CD14-positive monocyte (primary cell): ENCODE data around the gene CRYBG1. TPM values are rescaled to one million over a fixed set of nuclear protein-coding genes. Genes with fewer than 3 reads are reported as not detected.

Experiments
- DNase-seq, 3 donors: peaks; one replicate each; pipeline ENCODE4 v3.0.0-alpha.2; 2011 to 2022
- H2AFZ ChIP-seq: 2 replicates; pipeline ENCODE4 v1.6.0; 2012; ENCODE audit warnings: mild to moderate bottlenecking, low read depth, low read length, inconsistent platforms; ENCODE audit not compliant: insufficient read depth, poor library complexity, severe bottlenecking
- H3K27ac ChIP-seq, 2 donors: 1 replicate in 1 of 2; 2 replicates in 1 of 2; pipeline ENCODE4 v1.5.1; 2012 to 2013; ENCODE audit warnings: low read length in 2 of 2, control low read depth in 1 of 2, inconsistent platforms in 1 of 2, low read depth in 1 of 2, mild to moderate bottlenecking in 1 of 2
- H3K27me3 ChIP-seq, 2 donors: one replicate each; pipeline versions ENCODE4 v1.6.0 to v1.6.1; 2011 to 2013; ENCODE audit warnings: low read length in 2 of 2; ENCODE audit not compliant: control insufficient read depth in 2 of 2, insufficient read depth in 2 of 2
- H3K36me3 ChIP-seq, 2 donors: replicated peaks in 1 of 2; 1 replicate in 1 of 2; 2 replicates in 1 of 2; pipeline versions ENCODE4 v1.5.1 to v1.6.1; 2012 to 2013; ENCODE audit warnings: low read length in 2 of 2, control low read depth in 1 of 2, inconsistent platforms in 1 of 2, mild to moderate bottlenecking in 1 of 2; ENCODE audit not compliant: insufficient read depth in 2 of 2, control insufficient read depth in 1 of 2
- H3K4me1 ChIP-seq, 2 donors: 1 replicate in 1 of 2; 2 replicates in 1 of 2; pipeline versions ENCODE4 v1.5.1 to v1.6.1; 2012 to 2013; ENCODE audit warnings: low read length in 2 of 2, control low read depth in 1 of 2, inconsistent platforms in 1 of 2, mild to moderate bottlenecking in 1 of 2, moderate library complexity in 1 of 2; ENCODE audit not compliant: insufficient read depth in 2 of 2, control insufficient read depth in 1 of 2
- H3K4me2 ChIP-seq: replicated peaks from 2 replicates; pipeline ENCODE3; 2012; ENCODE audit warnings: low read length, moderate library complexity, mild to moderate bottlenecking; ENCODE audit not compliant: poor library complexity, severe bottlenecking; ENCODE audit errors: extremely low read depth
- H3K4me3 ChIP-seq, 3 experiments: fragments of 200-600 bp in 1 of 3; sonication (generic) in 1 of 3; replicated peaks in 1 of 3; 1 replicate in 2 of 3; 2 replicates in 1 of 3; pipeline ENCODE4 v1.5.1; 2011 to 2013; ENCODE audit warnings: low read length in 3 of 3, mild to moderate bottlenecking in 3 of 3, control low read depth in 2 of 3, low read depth in 2 of 3, inconsistent platforms in 1 of 3, moderate library complexity in 1 of 3
- H3K79me2 ChIP-seq: 2 replicates; pipeline ENCODE4 v1.6.0; 2012; ENCODE audit warnings: mild to moderate bottlenecking, control low read depth, inconsistent platforms, low read length, moderate library complexity; ENCODE audit not compliant: insufficient read depth
- H3K9ac ChIP-seq: 2 replicates; pipeline ENCODE4 v1.6.0; 2017; ENCODE audit warnings: low read length, mild to moderate bottlenecking; ENCODE audit not compliant: insufficient read depth, poor library complexity, severe bottlenecking
- H3K9me3 ChIP-seq, 2 donors: replicated peaks in 1 of 2; 1 replicate in 1 of 2; 2 replicates in 1 of 2; pipeline versions ENCODE4 v1.5.1 to v1.6.1; 2012 to 2013; ENCODE audit warnings: low read length in 2 of 2, control low read depth in 1 of 2; ENCODE audit not compliant: control insufficient read depth in 1 of 2, insufficient read depth in 1 of 2
- H4K20me1 ChIP-seq: 2 replicates; pipeline ENCODE4 v1.6.0; 2012; ENCODE audit warnings: mild to moderate bottlenecking, low read length, control low read depth, moderate library complexity; ENCODE audit not compliant: insufficient read depth
- H3K27ac Mint-ChIP-seq, 7 donors: one replicate each; pipeline ENCODE4 v1.8.0; 2020; ENCODE audit warnings: mild to moderate bottlenecking in 7 of 7, mixed read lengths in 7 of 7, moderate library complexity in 6 of 7, inconsistent platforms in 2 of 7
- H3K27me3 Mint-ChIP-seq, 3 donors: one replicate each; pipeline ENCODE4 v1.8.0; 2021 to 2022; ENCODE audit warnings: low read depth in 3 of 3, mild to moderate bottlenecking in 3 of 3, mixed read lengths in 3 of 3, moderate library complexity in 3 of 3, inconsistent platforms in 1 of 3
- H3K36me3 Mint-ChIP-seq, 2 donors: one replicate each; pipeline ENCODE4 v1.8.0; 2020; ENCODE audit warnings: mixed read lengths in 2 of 2, inconsistent platforms in 1 of 2, mild to moderate bottlenecking in 1 of 2
- H3K4me1 Mint-ChIP-seq: one replicate; pipeline ENCODE4 v1.8.0; 2020; ENCODE audit warnings: mild to moderate bottlenecking, mixed read lengths
- H3K4me3 Mint-ChIP-seq, 2 donors: one replicate each; pipeline ENCODE4 v1.8.0; 2020; ENCODE audit warnings: mild to moderate bottlenecking in 2 of 2, mixed read lengths in 2 of 2, moderate library complexity in 1 of 2
- H3K9me3 Mint-ChIP-seq, 7 donors: one replicate each; pipeline ENCODE4 v1.8.0; 2020 to 2022; ENCODE audit warnings: mixed read lengths in 7 of 7, mild to moderate bottlenecking in 6 of 7, moderate library complexity in 6 of 7, inconsistent platforms in 2 of 7
- CTCF ChIP-seq: fragments of 200-600 bp; IDR thresholded peaks from one replicate; pipeline ENCODE4 v1.8.0; 2022; ENCODE audit warnings: antibody characterized with exemption, mild to moderate bottlenecking
- WGBS: methylation state at CpG from one replicate; pipeline ENCODE4 v1.1.5; 2013; ENCODE audit warnings: missing lambda C conversion rate; ENCODE audit not compliant: insufficient coverage; 5-methylcytosine and 5-hydroxymethylcytosine counted together
- intact Hi-C, 2 donors: fragments of 100-400 bp; cut with micrococcal nuclease; formaldehyde crosslinking; loops; one replicate each; pipeline versions ENCODE4 v1.15.0 to v1.15.1; 2023
- polyA plus RNA-seq, 3 donors: library from polyadenylated mRNA; depleted of rRNA in 1 of 3; unstranded in 2 of 3; stranded (reverse) in 1 of 3; fragments of 300-500 nt in 2 of 3; fragments of >200 nt in 1 of 3; fragmentation: Illumina TruSeq in 2 of 3; gene quantifications; 1 replicate in 2 of 3; 2 replicates in 1 of 3; pipeline ENCODE4 v1.2.3, GENCODE V29; 2012 to 2021

The CRYBG1 gene
- polyA plus RNA-seq, 3 donors, result 7.9 to 11.9 (median 11.1) TPM

GRCh38 chr6:106419900-106420613, 59.5 kb downstream of the CRYBG1 start:
- Histone ChIP-seq H3K4me2 (no peak overlapping the region), H3K79me2 (no peaks in the 10 kb centered on the region), H3K4me1 (no peaks in the 10 kb centered on the region), H4K20me1 (no peaks in the 10 kb centered on the region), H3K9me3 (no peaks in the 10 kb centered on the region), H3K9ac (no peak overlapping the region), H3K27me3 (no peaks in the 10 kb centered on the region), H3K36me3 (no peaks in the 10 kb centered on the region), H3K27ac (no peak overlapping the region), H3K4me3 (no peak overlapping the region), H2AFZ (no peak overlapping the region)
- H3K4me1 Mint-ChIP-seq, result no peaks in the 10 kb centered on the region
- H3K36me3 Mint-ChIP-seq, result no peaks in the 10 kb centered on the region
- 20% methylated on average over 1 of the region's 2 CpGs for WGBS
- peaks cover 0 to 6% (median 0%) of the 10 kb centered on the region in 7 donors for H3K9me3 Mint-ChIP-seq
- H3K27ac Mint-ChIP-seq, result no peak overlapping the region
- no peak overlapping the region for H3K4me3 Mint-ChIP-seq
- peaks cover 5 to 9% (median 8%) of the 10 kb centered on the region in 3 donors for H3K27me3 Mint-ChIP-seq
- DNase-seq, result no peak
- no peak for TF ChIP-seq CTCF
- intact Hi-C loops, result loop anchor here in 1 of 2 donors (10.0 kb wide), 1 partner anchor 85 kb away; no protein-coding TSS in a partner anchor

- Histone ChIP-seq H4K20me1 (no peaks in the 10 kb centered on the region), H3K4me3 (no peak overlapping the region), H3K9ac (no peak overlapping the region), H3K27me3 (no peaks in the 10 kb centered on the region), H3K4me2 (no peak overlapping the region), H3K27ac (no peak overlapping the region), H2AFZ (no peak overlapping the region), H3K4me1 (peaks cover 3 to 5% of the 10 kb centered on the region in 2 donors), H3K36me3 (no peaks in the 10 kb centered on the region), H3K9me3 (no peaks in the 10 kb centered on the region), H3K79me2 (no peaks in the 10 kb centered on the region)
- H3K27me3 Mint-ChIP-seq, result peaks cover 0 to 3% (median 2%) of the 10 kb centered on the region in 3 donors
- no peaks in the 10 kb centered on the region for H3K4me1 Mint-ChIP-seq
- no peak for DNase-seq
- H3K27ac Mint-ChIP-seq, result no peak overlapping the region
- H3K36me3 Mint-ChIP-seq, result no peaks in the 10 kb centered on the region
- 100% methylated on average over 1 of the region's 2 CpGs for WGBS
- no peak overlapping the region for H3K4me3 Mint-ChIP-seq
- peaks cover 0 to 4% (median 0%) of the 10 kb centered on the region in 7 donors for H3K9me3 Mint-ChIP-seq
- intact Hi-C loops, result loop anchor here in 1 of 2 donors (10.0 kb wide), 1 partner anchor 87 kb away; no protein-coding TSS in a partner anchor
- TF ChIP-seq CTCF, result no peak
Measured at GRCh38 chr6:106421496-106421895, 61.0 kb downstream of the CRYBG1 start.
